OCI-LY1 (cell line): Measurements from ENCODE around the gene SHLD1.
A peak's percentile ranks its signal among the peaks of the same experiment; 100 is the strongest.

ENCODE experiments used
- H2AFZ ChIP-seq: fragments of 200-600 bp; sonication (generic), shearing (Covaris generic); 2 replicates; pipeline ENCODE4 v1.6.0; 2014; ENCODE audit warnings: antibody characterized with exemption, mild to moderate bottlenecking, low read length
- H3F3A ChIP-seq: fragments of 200-600 bp; sonication (generic), shearing (Covaris generic); 2 replicates; pipeline ENCODE4 v1.6.0; 2014; ENCODE audit warnings: mild to moderate bottlenecking, antibody characterized with exemption, low read length, moderate library complexity; ENCODE audit not compliant: insufficient read depth
- H3K27ac ChIP-seq: fragments of 200-600 bp; sonication (generic); 2 replicates; pipeline ENCODE4 v1.5.1; 2014; ENCODE audit warnings: low read length, mixed run types, mild to moderate bottlenecking, low read depth; ENCODE audit not compliant: poor library complexity, severe bottlenecking
- H3K27me3 ChIP-seq: fragments of 200-600 bp; sonication (generic); 2 replicates; pipeline ENCODE4 v1.6.0; 2014; ENCODE audit warnings: antibody characterized with exemption, mild to moderate bottlenecking, low read length, moderate library complexity; ENCODE audit not compliant: insufficient read depth
- H3K36me3 ChIP-seq: fragments of 200-600 bp; sonication (generic); 2 replicates; pipeline ENCODE4 v1.6.1; 2014; ENCODE audit warnings: mild to moderate bottlenecking, antibody characterized with exemption, low read length, moderate library complexity, mixed read lengths; ENCODE audit not compliant: insufficient read depth
- H3K4me1 ChIP-seq: fragments of 200-600 bp; sonication (generic); 2 replicates; pipeline ENCODE4 v1.5.1; 2014; ENCODE audit warnings: mild to moderate bottlenecking, low read length, moderate library complexity; ENCODE audit not compliant: insufficient read depth, severe bottlenecking
- H3K4me2 ChIP-seq: fragments of 200-600 bp; sonication (generic), shearing (Covaris generic); 2 replicates; pipeline ENCODE4 v1.6.1; 2014; ENCODE audit warnings: low read length
- H3K4me3 ChIP-seq: fragments of 200-600 bp; sonication (generic); 2 replicates; pipeline ENCODE4 v1.5.1; 2014; ENCODE audit warnings: low read length, low read depth, mild to moderate bottlenecking, mixed read lengths; ENCODE audit not compliant: poor library complexity, severe bottlenecking
- H3K79me2 ChIP-seq: fragments of 200-600 bp; shearing (Covaris generic); 2 replicates; pipeline ENCODE4 v1.6.1; 2016; ENCODE audit warnings: mixed run types, low read length, mixed read lengths; ENCODE audit not compliant: insufficient read depth
- H3K9ac ChIP-seq: fragments of 200-600 bp; sonication (generic), shearing (Covaris generic); 2 replicates; pipeline ENCODE4 v1.6.1; 2014; ENCODE audit warnings: mild to moderate bottlenecking, low read length, mixed read lengths
- H3K9me2 ChIP-seq: fragments of 200-600 bp; sonication (generic), shearing (Covaris generic); 2 replicates; pipeline ENCODE4 v1.6.1; 2014; ENCODE audit warnings: low read depth, mild to moderate bottlenecking, low read length, mixed read lengths
- H3K9me3 ChIP-seq: fragments of 200-600 bp; shearing (Covaris generic); 2 replicates; pipeline ENCODE4 v1.6.1; 2014; ENCODE audit warnings: low read length, mixed read lengths
- H4K20me1 ChIP-seq: fragments of 200-600 bp; sonication (generic), shearing (Covaris generic); 2 replicates; pipeline ENCODE4 v1.6.0; 2016; ENCODE audit warnings: mild to moderate bottlenecking, low read length; ENCODE audit not compliant: insufficient read depth
- CTCF ChIP-seq: fragments of 200-600 bp; sonication (generic), shearing (Covaris generic); IDR thresholded peaks from 2 replicates; pipeline ENCODE4 v1.5.1; 2017; ENCODE audit warnings: mild to moderate bottlenecking, antibody characterized with exemption, low read length, moderate library complexity, mixed read lengths
- EZH2 ChIP-seq: fragments of 200-600 bp; sonication (generic), shearing (Covaris generic); IDR thresholded peaks from 2 replicates; pipeline ENCODE4 v1.8.0; 2017; ENCODE audit warnings: borderline replicate concordance, mixed run types, mild to moderate bottlenecking, antibody characterized with exemption, low read length, moderate library complexity, mixed read lengths

The SHLD1 gene

GRCh38 chr20:5706797-5707196 is 43.4 kb upstream of the SHLD1 start:
- no peaks in the 10 kb centered on the region for H3K9me2 ChIP-seq
- H2AFZ ChIP-seq: no peak overlapping the region
- H3K9ac ChIP-seq: no peak overlapping the region
- no peak overlapping the region for H3K4me2 ChIP-seq
- H3K27me3 ChIP-seq: no peaks in the 10 kb centered on the region
- TF ChIP-seq EZH2 (no peak), CTCF (no peak)
- no peaks in the 10 kb centered on the region for H3K79me2 ChIP-seq
- H3F3A ChIP-seq: no peaks in the 10 kb centered on the region
- H3K4me3 ChIP-seq: no peak overlapping the region
- no peaks in the 10 kb centered on the region for H4K20me1 ChIP-seq
- H3K4me1 ChIP-seq: peaks cover 27% of the 10 kb centered on the region
- H3K9me3 ChIP-seq: no peaks in the 10 kb centered on the region
- H3K36me3 ChIP-seq: no peaks in the 10 kb centered on the region
- H3K27ac ChIP-seq: peak overlapping the region; percentile 40

GRCh38 chr20:5710551-5710950 is 39.6 kb upstream of the SHLD1 start:
- H3K9ac ChIP-seq: no peak overlapping the region
- no peak overlapping the region for H3K4me2 ChIP-seq
- no peak overlapping the region for H3K27ac ChIP-seq
- H3K4me3 ChIP-seq: no peak overlapping the region
- H3K9me3 ChIP-seq: peaks cover 2% of the 10 kb centered on the region; the same call in 1 of the 2 replicates
- H3K9me2 ChIP-seq: no peaks in the 10 kb centered on the region
- no peak overlapping the region for H2AFZ ChIP-seq
- H3K79me2 ChIP-seq: no peaks in the 10 kb centered on the region
- H3F3A ChIP-seq: no peaks in the 10 kb centered on the region
- H3K27me3 ChIP-seq: no peaks in the 10 kb centered on the region
- no peak for TF ChIP-seq CTCF
- no peak for TF ChIP-seq EZH2
- peaks cover 24% of the 10 kb centered on the region for H3K4me1 ChIP-seq
- H4K20me1 ChIP-seq: no peaks in the 10 kb centered on the region
- no peaks in the 10 kb centered on the region for H3K36me3 ChIP-seq

DNA sequence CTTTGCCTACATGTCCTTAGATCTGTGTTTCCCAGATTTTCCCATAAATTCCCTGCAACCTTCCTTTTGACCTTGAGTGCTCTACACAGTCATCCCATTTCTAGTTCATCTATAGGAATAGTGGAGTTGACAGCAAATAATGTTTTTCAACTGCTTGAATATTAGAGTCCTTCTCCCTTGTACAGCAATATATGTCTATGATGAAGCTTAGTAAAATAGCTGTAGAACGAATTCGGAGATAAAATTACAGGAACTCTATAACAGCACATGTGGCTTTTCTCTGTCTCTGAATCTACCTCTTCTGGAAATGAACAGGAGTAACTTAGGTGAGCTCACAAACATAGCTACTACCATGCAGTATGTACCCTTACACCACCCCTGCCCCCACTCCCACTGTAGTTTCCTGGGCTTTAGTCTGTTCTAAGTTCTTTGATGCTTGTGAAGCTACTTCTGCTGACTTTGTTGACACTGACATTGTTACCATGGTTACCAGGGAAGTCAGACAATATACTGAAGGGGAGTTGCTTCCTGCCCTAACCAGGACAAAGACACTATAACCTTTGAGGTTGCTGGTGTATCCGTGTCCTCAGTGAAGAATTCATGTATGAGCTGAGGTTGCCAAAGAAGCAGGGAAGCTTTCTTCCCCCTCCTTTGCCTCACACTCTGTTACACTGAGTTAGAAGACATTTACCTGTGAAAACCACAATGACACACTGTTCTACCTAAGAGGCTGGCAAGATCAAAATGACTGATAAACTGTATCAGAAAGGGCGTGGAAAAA is 35.8 kb upstream of the SHLD1 start:
- no peaks in the 10 kb centered on the region for H3F3A ChIP-seq
- H3K4me2 ChIP-seq: peak overlapping the region; percentile 25; the same call in 1 of the 2 replicates
- H2AFZ ChIP-seq: no peak overlapping the region
- H3K4me1 ChIP-seq: peaks cover 29% of the 10 kb centered on the region
- H4K20me1 ChIP-seq: no peaks in the 10 kb centered on the region
- H3K4me3 ChIP-seq: no peak overlapping the region
- TF ChIP-seq EZH2 (no peak), CTCF (no peak)
- H3K9ac ChIP-seq: peak overlapping the region; percentile 0; the same call in 1 of the 2 replicates
- H3K79me2 ChIP-seq: no peaks in the 10 kb centered on the region
- peak overlapping the region; percentile 63 for H3K27ac ChIP-seq
- peaks cover 3% of the 10 kb centered on the region; the same call in 1 of the 2 replicates for H3K9me3 ChIP-seq
- H3K36me3 ChIP-seq: no peaks in the 10 kb centered on the region
- no peaks in the 10 kb centered on the region for H3K9me2 ChIP-seq
- no peaks in the 10 kb centered on the region for H3K27me3 ChIP-seq
